NCI-H446 treated with DMSO at 0.1 percent for 48 hours (cell line): ENCODE data around the gene ECPAS.
A peak's percentile ranks its signal among the peaks of the same experiment; 100 is the strongest.
"Not testable (repeated sequence)": the region's sequence is repeated elsewhere in the genome, so short reads cannot be mapped to it uniquely, and the experiment has no call there.

Experiments
- DNase-seq: peaks from one replicate; lab custom pipeline; 2025; lab: John Stamatoyannopoulos, UW

ECPAS gene

GRCh38 chr9:111483858-111484571 lies at the start of gene ECPAS:
Gene ECPAS (minus strand): TSS chr9:111484383. CDS start chr9:111472918, 11,465 bp downstream.
- DNase-seq = peak; percentile 17

GRCh38 chr9:111533099-111533790 lies 49.1 kb upstream of the ECPAS start:
- no peak for DNase-seq

DNA sequence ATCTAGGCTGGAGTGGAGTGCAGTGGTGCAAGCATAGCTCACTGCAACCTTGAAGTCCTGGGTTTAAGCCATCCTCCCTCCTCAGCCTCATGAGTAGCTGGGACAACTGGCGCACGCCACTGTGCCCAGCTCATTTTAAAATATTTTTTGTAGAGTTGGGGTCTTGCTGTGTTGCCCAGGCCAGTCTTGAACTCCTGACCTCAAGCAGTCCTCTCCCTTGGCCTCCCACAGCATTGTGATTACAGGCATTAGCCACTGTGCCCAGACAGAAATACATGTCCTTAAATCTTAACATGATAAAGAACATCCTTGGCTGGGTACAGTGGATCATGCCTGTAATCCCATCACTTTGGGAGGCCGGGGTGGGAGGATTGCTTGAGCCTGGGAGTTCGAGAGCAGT lies 47.5 kb upstream of the ECPAS start:
- DNase-seq = no peak

- DNase-seq = no peak
These were observed 45.6 kb upstream of the ECPAS start for GRCh38 chr9:111529787-111530186.

DNA sequence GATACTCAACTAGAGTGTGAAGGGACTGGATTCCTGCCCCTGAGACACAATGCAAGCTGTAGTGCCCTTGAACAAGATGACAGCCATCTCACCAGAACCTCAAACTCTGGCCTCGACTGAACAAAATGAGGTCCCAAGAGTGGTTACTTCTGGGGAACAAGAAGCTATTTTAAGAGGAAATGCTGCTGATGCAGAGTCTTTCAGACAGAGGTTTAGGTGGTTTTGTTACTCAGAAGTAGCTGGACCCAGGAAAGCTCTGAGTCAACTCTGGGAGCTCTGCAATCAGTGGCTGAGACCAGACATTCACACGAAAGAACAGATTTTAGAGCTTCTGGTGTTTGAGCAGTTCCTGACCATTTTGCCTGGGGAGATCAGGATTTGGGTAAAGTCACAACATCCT lies 43.2 kb upstream of the ECPAS start:
- DNase-seq = no peak

GRCh38 chr9:111525056-111525977 lies 41.1 kb upstream of the ECPAS start, which contains the start of gene ZNF483:
Gene ZNF483 (plus strand): TSS chr9:111525179. CDS start chr9:111527396, 2,217 bp downstream.
- peak; percentile 42 for DNase-seq

DNA sequence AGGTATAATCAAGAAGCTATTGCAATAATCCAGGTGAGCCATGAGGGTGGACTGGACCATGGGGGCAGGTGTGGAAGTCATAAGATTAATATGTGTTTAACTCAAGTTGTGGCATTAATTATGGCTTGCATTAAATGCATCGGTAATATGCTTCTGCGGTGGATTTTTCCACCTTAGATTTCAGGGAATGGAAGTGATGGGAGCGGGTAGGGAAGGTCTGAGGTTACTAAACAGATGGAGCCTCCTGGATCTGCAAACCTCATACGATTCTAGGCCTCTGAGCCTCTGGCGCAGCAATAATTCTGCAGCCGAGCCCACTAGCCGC lies 40.5 kb upstream of the ECPAS start:
- no peak for DNase-seq

DNA sequence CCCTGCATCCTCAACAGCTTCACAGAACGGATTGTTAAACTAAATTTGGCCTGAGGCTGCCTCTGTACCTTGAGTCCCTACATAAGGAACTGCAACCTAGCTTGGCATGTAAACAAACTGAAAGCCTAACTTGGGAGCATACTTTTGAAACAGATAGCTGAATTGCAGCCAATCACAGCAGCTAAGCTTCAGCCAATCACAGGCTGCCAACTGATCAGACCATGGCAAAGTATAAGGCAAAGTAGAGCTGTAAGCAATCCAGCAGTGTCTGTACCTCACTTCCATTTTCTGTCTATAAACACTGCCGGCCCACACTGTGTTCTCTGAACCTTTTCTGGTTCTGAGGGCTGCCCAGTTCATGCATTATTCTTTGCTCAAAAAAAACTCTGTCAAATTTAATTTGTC lies 31.9 kb upstream of the ECPAS start:
- no peak for DNase-seq

DNA sequence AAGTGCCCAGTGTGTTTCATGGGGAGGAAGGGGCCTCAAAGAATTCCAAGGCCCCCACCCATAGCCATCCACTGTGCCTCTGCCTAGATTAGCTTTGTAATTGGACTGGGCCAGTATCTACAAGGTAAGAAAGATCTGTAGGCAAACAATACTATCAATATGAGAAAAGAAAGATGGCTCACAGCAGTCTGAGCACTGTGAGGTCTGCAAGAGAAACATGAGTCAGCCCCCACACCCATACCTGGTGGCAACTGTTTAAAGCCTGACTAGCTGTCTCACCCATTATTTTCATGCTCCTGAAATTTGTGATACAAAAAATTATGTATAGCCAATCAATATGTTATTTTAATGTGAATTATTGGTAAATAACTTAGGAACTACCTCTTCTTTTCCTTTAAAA lies 30.8 kb upstream of the ECPAS start:
- no peak for DNase-seq

GRCh38 chr9:111511581-111511980 lies 27.4 kb upstream of the ECPAS start:
- DNase-seq = not testable (repeated sequence)

GRCh38 chr9:111502506-111502905 lies 18.3 kb upstream of the ECPAS start:
- DNase-seq = no peak

GRCh38 chr9:111501648-111502047 lies 17.5 kb upstream of the ECPAS start:
- no peak for DNase-seq

GRCh38 chr9:111501005-111501562 lies 16.9 kb upstream of the ECPAS start:
- no peak for DNase-seq

DNA sequence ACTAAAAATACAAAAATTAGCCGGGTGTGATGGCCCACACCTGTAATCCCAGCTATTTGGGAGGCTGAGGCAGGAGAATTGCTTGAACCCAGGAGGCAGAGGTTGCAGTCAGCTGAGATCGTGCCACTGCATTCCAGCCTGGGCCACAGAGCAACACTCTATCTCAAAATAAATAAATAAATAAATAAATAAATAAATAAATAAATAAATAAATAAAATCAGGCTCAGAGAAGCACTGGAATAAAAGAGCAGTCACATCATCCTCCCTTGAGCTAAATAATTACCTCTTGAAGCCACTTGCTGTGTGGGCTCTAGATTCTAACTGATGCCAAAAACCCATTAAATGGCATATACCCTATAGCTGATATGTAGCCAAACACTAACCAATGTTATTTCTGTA lies 13.0 kb upstream of the ECPAS start:
- DNase-seq = not testable (repeated sequence)

GRCh38 chr9:111484572-111484894 lies 350 bp upstream of the ECPAS start:
- DNase-seq = no peak

DNA sequence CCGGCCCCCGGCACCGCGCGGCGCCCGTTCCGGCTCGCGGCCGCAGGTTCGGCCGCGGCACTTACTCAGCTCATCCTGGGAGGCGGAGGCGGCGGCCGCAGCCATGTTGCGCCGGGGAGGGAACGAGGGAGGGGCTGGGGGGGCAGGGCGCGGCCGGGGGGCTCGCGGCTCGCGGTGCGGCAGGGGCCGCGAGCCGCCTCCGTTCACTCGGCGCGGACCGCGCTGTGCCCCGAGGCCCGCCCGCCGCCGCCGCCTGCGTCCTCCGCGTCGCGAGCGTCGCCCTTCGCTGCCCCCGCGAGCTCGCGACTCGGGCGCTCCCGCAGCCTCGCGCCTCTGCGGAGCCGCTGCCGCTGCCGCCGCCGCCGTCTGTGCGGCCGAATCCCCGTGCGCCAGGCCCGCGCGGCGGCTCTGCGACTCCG lies 735 bp downstream of the ECPAS start:
- no peak for DNase-seq

GRCh38 chr9:111482694-111483438 lies 1.3 kb downstream of the ECPAS start:
- no peak for DNase-seq

- no peak for DNase-seq
These were observed 2.1 kb downstream of the ECPAS start for GRCh38 chr9:111481885-111482636.

DNA sequence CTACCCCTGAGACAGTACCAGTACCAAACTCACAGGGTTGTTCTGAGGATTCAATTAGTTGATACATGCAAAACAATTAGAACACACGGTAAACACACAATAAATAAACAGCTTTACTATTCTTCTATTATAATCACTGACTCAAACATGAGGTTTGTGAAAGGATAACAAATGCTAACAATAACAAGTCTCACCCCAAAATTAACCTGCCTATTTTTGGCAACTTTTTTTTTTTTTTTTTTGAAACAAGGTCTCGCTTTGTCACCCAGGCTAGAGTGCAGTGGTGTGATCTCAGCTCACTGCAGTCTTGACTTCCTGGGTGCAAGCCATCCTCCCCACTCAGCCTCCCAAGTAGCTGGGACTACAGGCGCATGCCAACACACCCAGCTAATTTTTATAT lies 6.5 kb downstream of the ECPAS start:
- DNase-seq = no peak

DNA sequence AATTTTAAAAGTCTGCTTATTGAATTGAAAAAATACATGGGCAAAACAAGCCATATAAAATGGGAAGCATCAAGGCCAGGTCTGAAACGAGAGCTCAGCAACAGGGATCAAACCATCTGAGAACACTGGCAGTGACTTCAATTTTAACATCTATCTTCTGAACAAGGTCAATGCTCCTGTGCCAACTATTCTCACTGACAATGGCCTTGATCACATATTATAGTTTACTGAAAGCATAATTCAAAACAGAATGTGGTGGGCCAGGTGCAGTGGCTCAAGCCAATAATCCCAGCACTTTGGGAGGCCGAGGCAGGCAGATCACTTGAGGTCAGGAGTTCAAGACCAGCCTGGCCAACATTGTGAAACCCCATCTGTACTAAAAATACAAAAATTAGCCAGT lies 9.0 kb downstream of the ECPAS start:
- no peak for DNase-seq

GRCh38 chr9:111474385-111474784 lies 9.8 kb downstream of the ECPAS start:
- no peak for DNase-seq
